Trophoblast cell (in vitro differentiated cells and primary cell): ENCODE measurements around the gene TAOK3. TPM values are rescaled to one million over a fixed set of nuclear protein-coding genes. Genes with fewer than 3 reads are reported as not detected.

Experiments used
- DNase-seq, 2 donors: peaks; one replicate each; pipeline ENCODE4 v3.0.0-alpha.2; 2016
- H2AFZ ChIP-seq: 2 replicates; pipeline ENCODE4 v1.6.1; 2013; ENCODE audit warnings: low read length, moderate library complexity, mild to moderate bottlenecking; ENCODE audit not compliant: insufficient read depth, poor library complexity
- H2AK5ac ChIP-seq: 2 replicates; pipeline ENCODE4 v1.6.1; 2013; ENCODE audit warnings: mild to moderate bottlenecking, low read length
- H2BK120ac ChIP-seq: 2 replicates; pipeline ENCODE4 v1.6.1; 2013; ENCODE audit warnings: low read length, mild to moderate bottlenecking, moderate library complexity; ENCODE audit not compliant: insufficient read depth, poor library complexity
- H2BK12ac ChIP-seq: 2 replicates; pipeline ENCODE4 v1.6.1; 2013; ENCODE audit warnings: mild to moderate bottlenecking, low read length, moderate library complexity
- H2BK5ac ChIP-seq: 2 replicates; pipeline ENCODE4 v1.6.1; 2013; ENCODE audit warnings: low read length, low read depth, moderate library complexity, mild to moderate bottlenecking; ENCODE audit not compliant: poor library complexity
- H3K14ac ChIP-seq: 2 replicates; pipeline ENCODE4 v1.6.1; 2013; ENCODE audit warnings: mild to moderate bottlenecking, low read length
- H3K18ac ChIP-seq: 2 replicates; pipeline ENCODE4 v1.6.1; 2013; ENCODE audit warnings: mild to moderate bottlenecking, low read length
- H3K23ac ChIP-seq: 2 replicates; pipeline ENCODE4 v1.6.1; 2013; ENCODE audit warnings: low read length
- H3K27ac ChIP-seq: 2 replicates; pipeline ENCODE4 v1.5.1; 2013; ENCODE audit warnings: low read depth, mild to moderate bottlenecking, inconsistent platforms, low read length, moderate library complexity
- H3K27me3 ChIP-seq: 2 replicates; pipeline ENCODE4 v1.6.1; 2013; ENCODE audit warnings: inconsistent platforms, mild to moderate bottlenecking, low read length, moderate library complexity; ENCODE audit not compliant: insufficient read depth
- H3K36me3 ChIP-seq, 2 experiments: 1 replicate in 1 of 2; 2 replicates in 1 of 2; pipeline ENCODE4 v1.6.1; 2013; ENCODE audit warnings: low read length in 2 of 2, mild to moderate bottlenecking in 2 of 2, moderate library complexity in 1 of 2; ENCODE audit not compliant: insufficient read depth in 2 of 2, control insufficient read depth in 1 of 2
- H3K4ac ChIP-seq: 2 replicates; pipeline ENCODE4 v1.6.1; 2013; ENCODE audit warnings: low read depth, mild to moderate bottlenecking, low read length, moderate library complexity
- H3K4me1 ChIP-seq, 2 experiments: 1 replicate in 1 of 2; 2 replicates in 1 of 2; pipeline ENCODE4 v1.6.1; 2013; ENCODE audit warnings: low read length in 2 of 2, mild to moderate bottlenecking in 2 of 2, moderate library complexity in 1 of 2; ENCODE audit not compliant: insufficient read depth in 2 of 2, control insufficient read depth in 1 of 2
- H3K4me2 ChIP-seq: 2 replicates; pipeline ENCODE4 v1.6.1; 2013; ENCODE audit warnings: inconsistent platforms, mild to moderate bottlenecking, low read length, moderate library complexity
- H3K4me3 ChIP-seq: 2 replicates; pipeline ENCODE4 v1.5.1; 2013; ENCODE audit warnings: mild to moderate bottlenecking, low read depth, low read length, inconsistent platforms
- H3K79me1 ChIP-seq: one replicate; pipeline ENCODE4 v1.6.1; 2013; ENCODE audit warnings: low read length
- H3K79me2 ChIP-seq: 2 replicates; pipeline ENCODE4 v1.6.1; 2013; ENCODE audit warnings: low read length, mild to moderate bottlenecking; ENCODE audit not compliant: control insufficient read depth, insufficient read depth, poor library complexity
- H3K9ac ChIP-seq: 2 replicates; pipeline ENCODE4 v1.6.1; 2013; ENCODE audit warnings: mild to moderate bottlenecking, low read length
- H3K9me3 ChIP-seq: 2 replicates; pipeline ENCODE4 v1.6.1; 2013; ENCODE audit warnings: low read depth, mild to moderate bottlenecking, control low read depth, inconsistent platforms, low read length; ENCODE audit not compliant: insufficient read depth
- H4K12ac ChIP-seq: 2 replicates; pipeline ENCODE4 v1.6.1; 2013; ENCODE audit warnings: low read depth, mild to moderate bottlenecking, low read length, moderate library complexity
- H4K8ac ChIP-seq: 2 replicates; pipeline ENCODE4 v1.6.1; 2013; ENCODE audit warnings: low read depth, mild to moderate bottlenecking, low read length, moderate library complexity
- H4K91ac ChIP-seq: one replicate; pipeline ENCODE4 v1.6.1; 2013; ENCODE audit warnings: low read depth, mild to moderate bottlenecking, low read length, moderate library complexity
- WGBS: extraction: QIAGEN DNeasy Blood & Tissue Kit; methylation state at CpG from one replicate; pipeline ENCODE4 v1.1.7; 2013; ENCODE audit warnings: missing lambda C conversion rate; ENCODE audit not compliant: insufficient read length, insufficient coverage; ENCODE audit errors: extremely low coverage; 5-methylcytosine and 5-hydroxymethylcytosine counted together
- polyA plus RNA-seq: library from polyadenylated mRNA; stranded (reverse); fragments of 200-250 nt; gene quantifications from 2 replicates; pipeline ENCODE4 v1.2.3, GENCODE V29; 2013

Gene TAOK3
- 8.2 and 8.4 TPM in 2 replicates for polyA plus RNA-seq

GRCh38 chr12:118372541-118373495 is at the start of gene TAOK3:
Gene TAOK3, minus strand, starts transcription at chr12:118372907. Its CDS starts 117,340 bp downstream, at chr12:118255567.
- no CpG with 5 or more reads among the region's 75 CpGs for WGBS
- Histone ChIP-seq H3K4ac (no peak within 1 kb of the TSS), H3K9me3 (no peaks in the 10 kb centered on the region), H3K36me3 (no peaks in the 10 kb centered on the region), H3K9ac (peak within 1 kb of the TSS; percentile 90), H3K27me3 (peaks cover 8% of the 10 kb centered on the region), H3K27ac (no peak within 1 kb of the TSS), H3K4me1 (no peaks in the 10 kb centered on the region), H2AFZ (peak within 1 kb of the TSS; percentile 99), H3K23ac (no peak within 1 kb of the TSS), H3K18ac (peak within 1 kb of the TSS; percentile 93), H3K14ac (peak within 1 kb of the TSS; percentile 78), H4K8ac (peak within 1 kb of the TSS; percentile 95), H4K91ac (peak within 1 kb of the TSS; percentile 47), H3K79me2 (peaks cover 10% of the 10 kb centered on the region), H2BK12ac (no peak within 1 kb of the TSS), H2AK5ac (no peak within 1 kb of the TSS), H3K79me1 (peaks cover 8% of the 10 kb centered on the region), H3K4me3 (peak within 1 kb of the TSS; percentile 98), H3K4me2 (peak within 1 kb of the TSS; percentile 100), H4K12ac (no peak within 1 kb of the TSS), H2BK120ac (peak within 1 kb of the TSS; percentile 69), H2BK5ac (no peak within 1 kb of the TSS)
- peak; percentile 98 for DNase-seq

- Histone ChIP-seq H3K9me3 (no peaks in the 10 kb centered on the region), H2BK12ac (no peak overlapping the region), H3K4me1 (no peaks in the 10 kb centered on the region), H3K4ac (no peak overlapping the region), H3K4me2 (no peak overlapping the region), H2AFZ (no peak overlapping the region), H4K91ac (no peak overlapping the region), H3K23ac (no peak overlapping the region), H2BK5ac (no peak overlapping the region), H3K9ac (no peak overlapping the region), H3K27ac (no peak overlapping the region), H3K27me3 (no peaks in the 10 kb centered on the region), H3K4me3 (no peak overlapping the region), H3K79me2 (no peaks in the 10 kb centered on the region), H2AK5ac (no peak overlapping the region), H3K36me3 (peaks cover 6 to 7% of the 10 kb centered on the region in 2 experiments), H4K8ac (no peak overlapping the region), H3K14ac (no peak overlapping the region), H3K79me1 (no peaks in the 10 kb centered on the region), H3K18ac (no peak overlapping the region), H2BK120ac (no peak overlapping the region), H4K12ac (no peak overlapping the region)
- no peak for DNase-seq
- no CpG with 5 or more reads among the region's 3 CpGs for whole genome bisulfite sequencing
Observed at GRCh38 chr12:118420673-118421072, 48.0 kb upstream of the TAOK3 start.

GRCh38 chr12:118418385-118419057 is 45.8 kb upstream of the TAOK3 start:
- Histone ChIP-seq H3K79me1 (no peaks in the 10 kb centered on the region), H4K91ac (no peak overlapping the region), H2BK120ac (no peak overlapping the region), H3K4me2 (no peak overlapping the region), H3K27me3 (no peaks in the 10 kb centered on the region), H3K14ac (no peak overlapping the region), H4K8ac (no peak overlapping the region), H3K4ac (no peak overlapping the region), H2BK5ac (no peak overlapping the region), H2BK12ac (no peak overlapping the region), H3K4me1 (no peaks in the 10 kb centered on the region), H3K79me2 (no peaks in the 10 kb centered on the region), H4K12ac (no peak overlapping the region), H3K4me3 (no peak overlapping the region), H3K27ac (no peak overlapping the region), H3K23ac (no peak overlapping the region), H2AK5ac (no peak overlapping the region), H3K9ac (no peak overlapping the region), H3K18ac (no peak overlapping the region), H3K36me3 (peaks cover 10 to 19% of the 10 kb centered on the region in 2 experiments), H2AFZ (no peak overlapping the region), H3K9me3 (no peaks in the 10 kb centered on the region)
- WGBS = no CpG with 5 or more reads among the region's 1 CpG
- no peak for DNase-seq

GRCh38 chr12:118417942-118418341 is 45.2 kb upstream of the TAOK3 start:
- Histone ChIP-seq H3K27ac (no peak overlapping the region), H2BK5ac (no peak overlapping the region), H3K9me3 (no peaks in the 10 kb centered on the region), H3K79me2 (no peaks in the 10 kb centered on the region), H2AK5ac (no peak overlapping the region), H3K4ac (no peak overlapping the region), H3K14ac (no peak overlapping the region), H2BK12ac (no peak overlapping the region), H3K23ac (no peak overlapping the region), H3K4me2 (no peak overlapping the region), H3K79me1 (no peaks in the 10 kb centered on the region), H3K18ac (no peak overlapping the region), H4K8ac (no peak overlapping the region), H4K12ac (no peak overlapping the region), H3K27me3 (no peaks in the 10 kb centered on the region), H2BK120ac (no peak overlapping the region), H3K4me1 (no peaks in the 10 kb centered on the region), H3K4me3 (no peak overlapping the region), H4K91ac (no peak overlapping the region), H3K36me3 (peaks cover 12 to 22% of the 10 kb centered on the region in 2 experiments), H3K9ac (no peak overlapping the region), H2AFZ (no peak overlapping the region)
- no CpG with 5 or more reads among the region's 3 CpGs for WGBS
- no peak for DNase-seq
